Measurements from ENCODE around the gene MLH1. TPM values are rescaled to one million over a fixed set of nuclear protein-coding genes. Genes with fewer than 3 reads are reported as not detected.

Gene MLH1
- total and polyA plus RNA-seq, 9 donors, result 14.1 to 44.3 (median 21.4) TPM

DNA sequence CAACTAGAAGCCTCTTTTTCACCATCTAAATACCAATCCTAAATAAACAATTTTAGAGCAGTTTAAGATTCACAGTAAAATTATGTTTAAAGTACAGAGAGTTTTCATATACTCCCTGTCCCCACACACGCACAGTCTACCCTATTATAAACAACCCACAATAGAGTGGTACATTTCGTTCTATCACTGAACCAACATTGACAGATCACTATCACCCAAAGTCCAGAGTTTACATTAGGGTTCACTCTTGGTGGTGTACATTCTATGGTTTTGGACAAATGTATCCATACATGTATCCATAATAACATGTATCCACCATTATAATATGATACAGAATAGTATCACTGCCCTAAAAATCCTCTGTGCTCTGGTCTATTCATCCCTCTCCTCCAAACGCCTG, 89.0 kb downstream of the MLH1 start:
- intact Hi-C loops (cut with DNase I), result no loop called here
- H3K9me3 ChIP-seq, result no peaks in the 10 kb centered on the region
- WGBS, 3 donors, result 91 to 92% (median 92%) methylated on average over 3 of the region's 3 CpGs
- H3K27me3 ChIP-seq, result no peaks in the 10 kb centered on the region
- no peak overlapping the region for H3K27ac ChIP-seq
- no peak overlapping the region for H3K4me3 ChIP-seq
- no peaks in the 10 kb centered on the region for H3K36me3 ChIP-seq
- no peak for DNase-seq
- TF ChIP-seq CTCF (IDR thresholded peaks at IDR 0.05), result no peak
- no peak for TF ChIP-seq EP300 (IDR thresholded peaks at IDR 0.05)
- TF ChIP-seq POLR2A (IDR thresholded peaks at IDR 0.05), result no peak
- H3K4me1 ChIP-seq (ENCODE audit: insufficient read depth), result peaks cover 3% of the 10 kb centered on the region

DNA sequence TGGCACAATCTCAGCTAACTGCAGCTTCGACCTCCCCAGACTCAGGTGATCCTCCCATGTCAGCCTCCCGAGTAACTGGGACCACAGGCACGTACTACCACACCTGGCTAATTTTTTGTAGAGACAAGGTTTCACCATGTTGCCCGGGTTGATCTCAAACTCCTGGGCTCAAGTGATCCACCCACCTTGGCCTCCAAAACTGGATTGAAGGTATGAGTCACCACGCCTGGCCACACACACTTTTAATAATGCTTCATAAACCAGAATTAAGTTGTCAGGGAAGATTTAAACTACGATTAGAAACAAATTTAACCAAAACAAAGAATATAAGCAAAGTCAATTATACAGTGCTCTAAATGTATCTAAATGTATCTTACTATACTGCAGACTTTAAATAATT, 93.6 kb downstream of the MLH1 start:
- intact Hi-C loops (cut with DNase I), result no loop called here
- DNase-seq, result no peak
- no peak overlapping the region for H3K27ac ChIP-seq
- TF ChIP-seq CTCF (IDR thresholded peaks at IDR 0.05) (no peak), EP300 (IDR thresholded peaks at IDR 0.05) (no peak), POLR2A (IDR thresholded peaks at IDR 0.05) (no peak)
- H3K27me3 ChIP-seq, result no peaks in the 10 kb centered on the region
- H3K4me1 ChIP-seq (ENCODE audit: insufficient read depth), result peaks cover 3% of the 10 kb centered on the region
- H3K36me3 ChIP-seq, result no peaks in the 10 kb centered on the region
- H3K4me3 ChIP-seq, result no peak overlapping the region
- H3K9me3 ChIP-seq, result no peaks in the 10 kb centered on the region
- 95 to 97% (median 97%) methylated on average over 6 of the region's 6 CpGs for WGBS, 3 donors

GRCh38 chr3:37087870-37088269, 94.6 kb downstream of the MLH1 start:
- Histone ChIP-seq H3K4me1 (ENCODE audit: insufficient read depth) (peaks cover 3% of the 10 kb centered on the region), H3K27ac (no peak overlapping the region), H3K4me3 (no peak overlapping the region), H3K27me3 (no peaks in the 10 kb centered on the region), H3K36me3 (no peaks in the 10 kb centered on the region), H3K9me3 (no peaks in the 10 kb centered on the region)
- TF ChIP-seq CTCF (IDR thresholded peaks at IDR 0.05) (no peak), EP300 (IDR thresholded peaks at IDR 0.05) (no peak), POLR2A (IDR thresholded peaks at IDR 0.05) (no peak)
- 97 to 100% (median 97%) methylated on average over 2 of the region's 2 CpGs for whole genome bisulfite sequencing, 3 donors
- DNase-seq, result no peak
- intact Hi-C loops (cut with DNase I), result no loop called here

GRCh38 chr3:37092484-37092883, 99.2 kb downstream of the MLH1 start:
- no peak for DNase-seq
- Histone ChIP-seq H3K36me3 (no peaks in the 10 kb centered on the region), H3K27me3 (no peaks in the 10 kb centered on the region), H3K4me1 (ENCODE audit: insufficient read depth) (peaks cover 3% of the 10 kb centered on the region), H3K4me3 (no peak overlapping the region), H3K9me3 (no peaks in the 10 kb centered on the region), H3K27ac (no peak overlapping the region)
- intact Hi-C loops (cut with DNase I), result no loop called here
- WGBS, 3 donors, result 97 to 99% (median 98%) methylated on average over 3 of the region's 3 CpGs
- TF ChIP-seq CTCF (IDR thresholded peaks at IDR 0.05) (no peak), POLR2A (IDR thresholded peaks at IDR 0.05) (no peak), EP300 (IDR thresholded peaks at IDR 0.05) (no peak)

GRCh38 chr3:37093481-37093880, 100.2 kb downstream of the MLH1 start:
- WGBS, 3 donors, result 79 to 89% (median 88%) methylated on average over 2 of the region's 2 CpGs

More at GRCh38 chr3:37093481-37093880, 100.2 kb downstream of the MLH1 start:
- no peak for TF ChIP-seq CTCF (IDR thresholded peaks at IDR 0.05)
- TF ChIP-seq EP300 (IDR thresholded peaks at IDR 0.05), result no peak
- no peak for TF ChIP-seq POLR2A (IDR thresholded peaks at IDR 0.05)
- intact Hi-C loops (cut with DNase I), result no loop called here
- H3K4me3 ChIP-seq, result no peak overlapping the region
- H3K27me3 ChIP-seq, result no peaks in the 10 kb centered on the region
- H3K4me1 ChIP-seq (ENCODE audit: insufficient read depth), result peaks cover 3% of the 10 kb centered on the region
- no peaks in the 10 kb centered on the region for H3K9me3 ChIP-seq
- DNase-seq, result no peak
- no peaks in the 10 kb centered on the region for H3K36me3 ChIP-seq
- no peak overlapping the region for H3K27ac ChIP-seq

Data from ovary (tissue), 9 donors.